ENCODE results near the gene UNC5C. TPM values are rescaled to one million over a fixed set of nuclear protein-coding genes. Genes with fewer than 3 reads are reported as not detected.

UNC5C gene
- total RNA-seq, 2 experiments from 2014 or later = not detected

DNA sequence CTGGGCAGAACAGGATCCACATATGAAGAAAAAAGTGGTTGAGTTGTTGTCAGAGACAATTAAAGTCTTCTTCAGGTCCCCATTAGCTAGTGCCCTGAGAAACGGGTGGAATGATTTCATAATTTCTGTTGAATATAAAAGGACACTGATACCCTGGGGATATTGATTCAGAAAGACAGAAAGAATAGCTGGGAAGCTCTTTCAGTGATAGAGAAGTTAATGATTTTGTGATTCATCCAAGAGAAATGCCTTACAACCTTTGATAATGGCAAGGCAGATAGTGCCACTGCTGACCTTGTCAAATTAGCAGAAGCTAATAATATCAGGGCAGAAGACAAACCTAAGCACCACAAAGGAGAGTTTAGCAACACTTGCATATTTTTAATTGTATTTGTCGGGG is 37.9 kb downstream of the UNC5C start:
- Mint-ChIP-seq H3K9me3 (no peaks in the 10 kb centered on the region), H3K27me3 (no peaks in the 10 kb centered on the region), H3K4me3 (no peak overlapping the region), H3K4me1 (ENCODE audit: low read depth) (no peaks in the 10 kb centered on the region), H3K27ac (no peak overlapping the region), H3K36me3 (ENCODE audit: low read depth) (no peaks in the 10 kb centered on the region)
- ATAC-seq (ENCODE audit: poor library complexity) (no peak), DNase-seq (no peak)
- ChIA-PET CTCF (interaction anchor here (0.6 kb wide), 1 partner anchor 15 kb away, joined by 3 read pairs; no protein-coding TSS in a partner anchor), POLR2A (no interaction called here)
- Histone ChIP-seq H3K9me3 (ENCODE audit: control insufficient read depth in 1 of 2, insufficient read depth in 1 of 2, low read length in 2 of 2) (no peaks in the 10 kb centered on the region), H3K4me1 (ENCODE audit: insufficient read depth, low read length) (no peaks in the 10 kb centered on the region), H3K27ac (ENCODE audit: low read depth in 1 of 2, low read length in 2 of 2) (no peak overlapping the region), H3K4me3 (ENCODE audit: low read length) (no peak overlapping the region), H3K27me3 (ENCODE audit: control insufficient read depth in 1 of 2, insufficient read depth in 2 of 2, low read length in 2 of 2) (no peaks in the 10 kb centered on the region), H3K36me3 (ENCODE audit: insufficient read depth, low read length) (no peaks in the 10 kb centered on the region)
- intact Hi-C loops (cut with DNase I, micrococcal nuclease) = no loop called here
- TF ChIP-seq, protein P1, sequence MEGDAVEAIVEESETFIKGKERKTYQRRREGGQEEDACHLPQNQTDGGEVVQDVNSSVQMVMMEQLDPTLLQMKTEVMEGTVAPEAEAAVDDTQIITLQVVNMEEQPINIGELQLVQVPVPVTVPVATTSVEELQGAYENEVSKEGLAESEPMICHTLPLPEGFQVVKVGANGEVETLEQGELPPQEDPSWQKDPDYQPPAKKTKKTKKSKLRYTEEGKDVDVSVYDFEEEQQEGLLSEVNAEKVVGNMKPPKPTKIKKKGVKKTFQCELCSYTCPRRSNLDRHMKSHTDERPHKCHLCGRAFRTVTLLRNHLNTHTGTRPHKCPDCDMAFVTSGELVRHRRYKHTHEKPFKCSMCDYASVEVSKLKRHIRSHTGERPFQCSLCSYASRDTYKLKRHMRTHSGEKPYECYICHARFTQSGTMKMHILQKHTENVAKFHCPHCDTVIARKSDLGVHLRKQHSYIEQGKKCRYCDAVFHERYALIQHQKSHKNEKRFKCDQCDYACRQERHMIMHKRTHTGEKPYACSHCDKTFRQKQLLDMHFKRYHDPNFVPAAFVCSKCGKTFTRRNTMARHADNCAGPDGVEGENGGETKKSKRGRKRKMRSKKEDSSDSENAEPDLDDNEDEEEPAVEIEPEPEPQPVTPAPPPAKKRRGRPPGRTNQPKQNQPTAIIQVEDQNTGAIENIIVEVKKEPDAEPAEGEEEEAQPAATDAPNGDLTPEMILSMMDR (IDR thresholded peaks at IDR 0.05) = no peak

DNA sequence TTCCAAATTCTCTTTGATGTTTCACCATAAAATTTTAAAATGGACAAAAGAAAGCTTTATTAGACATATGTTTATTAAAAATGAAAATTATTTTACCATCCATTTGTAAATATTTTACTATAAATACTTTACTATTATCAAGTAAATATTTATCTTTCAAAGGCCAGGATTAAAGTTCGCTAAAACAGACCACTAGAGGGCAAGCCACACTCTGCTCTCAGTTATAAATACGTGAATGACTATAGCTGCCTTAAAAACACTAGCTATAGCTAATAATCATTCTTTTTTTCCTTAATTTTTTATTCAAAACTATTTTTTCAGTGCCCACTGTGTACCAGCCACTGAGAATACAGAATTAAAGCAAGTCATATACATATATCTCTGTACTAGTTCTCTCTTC is 38.6 kb downstream of the UNC5C start:
- no peaks in the 10 kb centered on the region for H3K9me3 Mint-ChIP-seq
- H3K36me3 Mint-ChIP-seq (ENCODE audit: low read depth) = no peaks in the 10 kb centered on the region
- H3K27me3 Mint-ChIP-seq = no peaks in the 10 kb centered on the region
- H3K4me3 Mint-ChIP-seq = no peak overlapping the region
- H3K27me3 ChIP-seq (ENCODE audit: control insufficient read depth in 1 of 2, insufficient read depth in 2 of 2, low read length in 2 of 2) = no peaks in the 10 kb centered on the region
- no peak overlapping the region for H3K4me3 ChIP-seq (ENCODE audit: low read length)
- no peak overlapping the region for H3K27ac ChIP-seq (ENCODE audit: low read depth in 1 of 2, low read length in 2 of 2)
- intact Hi-C loops (cut with DNase I, micrococcal nuclease) = no loop called here
- no peak overlapping the region for H3K27ac Mint-ChIP-seq
- no peaks in the 10 kb centered on the region for H3K4me1 Mint-ChIP-seq (ENCODE audit: low read depth)
- H3K4me1 ChIP-seq (ENCODE audit: insufficient read depth, low read length) = no peaks in the 10 kb centered on the region
- ATAC-seq (ENCODE audit: poor library complexity) = no peak
- H3K9me3 ChIP-seq (ENCODE audit: control insufficient read depth in 1 of 2, insufficient read depth in 1 of 2, low read length in 2 of 2) = no peaks in the 10 kb centered on the region
- TF ChIP-seq, protein P1 (IDR thresholded peaks at IDR 0.05) = peak; percentile 37
- no peaks in the 10 kb centered on the region for H3K36me3 ChIP-seq (ENCODE audit: insufficient read depth, low read length)
- DNase-seq = peak in 1 of 14 experiments; percentile 8
- ChIA-PET CTCF (interaction anchor here (0.6 kb wide), 1 partner anchor 15 kb away, joined by 3 read pairs; no protein-coding TSS in a partner anchor), POLR2A (no interaction called here)

DNA sequence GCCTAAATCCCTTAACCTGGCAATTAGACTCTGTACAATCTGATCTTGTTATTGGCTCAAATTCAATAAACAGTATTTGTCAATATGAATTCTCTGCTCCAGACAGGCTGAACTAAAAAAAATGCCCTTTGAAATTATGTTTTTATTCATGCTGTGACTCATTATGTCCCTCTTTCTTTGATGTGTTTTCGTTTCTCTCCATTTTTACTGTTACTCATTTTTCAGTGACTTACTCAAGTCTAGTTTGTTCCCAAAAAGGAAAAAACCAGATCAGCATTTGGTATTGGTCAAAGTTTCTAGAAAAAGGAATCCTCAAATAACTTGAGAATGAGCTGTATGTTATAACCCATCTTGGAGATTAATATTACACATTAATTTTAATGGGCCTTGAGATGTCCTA is 40.4 kb downstream of the UNC5C start:
- DNase-seq = no peak
- Histone ChIP-seq H3K4me1 (ENCODE audit: insufficient read depth, low read length) (no peaks in the 10 kb centered on the region), H3K27me3 (ENCODE audit: control insufficient read depth in 1 of 2, insufficient read depth in 2 of 2, low read length in 2 of 2) (no peaks in the 10 kb centered on the region), H3K36me3 (ENCODE audit: insufficient read depth, low read length) (no peaks in the 10 kb centered on the region), H3K9me3 (ENCODE audit: control insufficient read depth in 1 of 2, insufficient read depth in 1 of 2, low read length in 2 of 2) (no peaks in the 10 kb centered on the region), H3K4me3 (ENCODE audit: low read length) (no peak overlapping the region), H3K27ac (ENCODE audit: low read depth in 1 of 2, low read length in 2 of 2) (no peak overlapping the region)
- no peak for ATAC-seq (ENCODE audit: poor library complexity)
- TF ChIP-seq, protein P1 (IDR thresholded peaks at IDR 0.05) = no peak
- Mint-ChIP-seq H3K4me1 (ENCODE audit: low read depth) (no peaks in the 10 kb centered on the region), H3K9me3 (no peaks in the 10 kb centered on the region), H3K27me3 (no peaks in the 10 kb centered on the region), H3K27ac (no peak overlapping the region), H3K4me3 (no peak overlapping the region), H3K36me3 (ENCODE audit: low read depth) (no peaks in the 10 kb centered on the region)
- CTCF ChIA-PET = no interaction called here
- POLR2A ChIA-PET = no interaction called here
- intact Hi-C loops (cut with DNase I, micrococcal nuclease) = no loop called here
